ENCODE measurements around the gene EXT2. TPM values are rescaled to one million over a fixed set of nuclear protein-coding genes. Genes with fewer than 3 reads are reported as not detected.

The EXT2 gene
- total RNA-seq, 4 donors from 2014 or later: 20.4 to 24.8 (median 23.1) TPM

GRCh38 chr11:44068180-44068579, 27.3 kb upstream of the EXT2 start:
- Histone ChIP-seq H3K4me3 (no peak overlapping the region), H3K27ac (no peak overlapping the region), H3K4me1 (peaks cover 5 to 7% of the 10 kb centered on the region in 2 donors), H3K36me3 (peaks cover 0 to 16% of the 10 kb centered on the region in 2 donors), H3K9me3 (no peaks in the 10 kb centered on the region), H3K27me3 (no peaks in the 10 kb centered on the region)
- intact Hi-C loops (cut with DNase I; ENCODE audit: low total_unique reads) (no loop called here), in situ Hi-C loops (cut with MboI; ENCODE audit: low sequenced_read_pairs in 4 of 4) (loop anchor here in 1 of 4 donors (25.0 kb wide), 1 partner anchor 106 kb away; no protein-coding TSS in a partner anchor)
- TF ChIP-seq POLR2A (IDR thresholded peaks at IDR 0.05) (no peak), CTCF (IDR thresholded peaks at IDR 0.05 in 4 of 5, conservative IDR thresholded peaks at IDR 0.05 in 1 of 5) (no peak)
- no peak for ATAC-seq
- DNase-seq: no peak

GRCh38 chr11:44071157-44071556, 24.3 kb upstream of the EXT2 start:
- in situ Hi-C loops (cut with MboI; ENCODE audit: low sequenced_read_pairs in 4 of 4) (loop anchor here in 1 of 4 donors (25.0 kb wide), 1 partner anchor 109 kb away; no protein-coding TSS in a partner anchor), intact Hi-C loops (cut with DNase I; ENCODE audit: low total_unique reads) (no loop called here)
- Histone ChIP-seq H3K4me3 (no peak overlapping the region), H3K36me3 (peaks cover 0 to 16% of the 10 kb centered on the region in 2 donors), H3K9me3 (no peaks in the 10 kb centered on the region), H3K27me3 (no peaks in the 10 kb centered on the region), H3K4me1 (peaks cover 5 to 7% of the 10 kb centered on the region in 2 donors), H3K27ac (no peak overlapping the region)
- TF ChIP-seq CTCF (IDR thresholded peaks at IDR 0.05 in 4 of 5, conservative IDR thresholded peaks at IDR 0.05 in 1 of 5): no peak
- no peak for TF ChIP-seq POLR2A (IDR thresholded peaks at IDR 0.05)
- no peak for DNase-seq
- ATAC-seq: no peak

GRCh38 chr11:44072757-44073658, 22.5 kb upstream of the EXT2 start:
- H3K4me1 ChIP-seq: no peaks in the 10 kb centered on the region
- H3K36me3 ChIP-seq: peaks cover 0 to 12% of the 10 kb centered on the region in 2 donors
- H3K4me3 ChIP-seq: no peak overlapping the region
- H3K9me3 ChIP-seq: no peaks in the 10 kb centered on the region
- no peak overlapping the region for H3K27ac ChIP-seq
- H3K27me3 ChIP-seq: no peaks in the 10 kb centered on the region
- in situ Hi-C loops (cut with MboI; ENCODE audit: low sequenced_read_pairs in 4 of 4): loop anchor here in 1 of 4 donors (25.0 kb wide), 1 partner anchor 111 kb away; no protein-coding TSS in a partner anchor
- DNase-seq (no peak), ATAC-seq (no peak)
- TF ChIP-seq POLR2A (IDR thresholded peaks at IDR 0.05) (no peak), CTCF (IDR thresholded peaks at IDR 0.05 in 4 of 5, conservative IDR thresholded peaks at IDR 0.05 in 1 of 5) (no peak)
- intact Hi-C loops (cut with DNase I; ENCODE audit: low total_unique reads): no loop called here

- no peaks in the 10 kb centered on the region for H3K27me3 ChIP-seq
- intact Hi-C loops (cut with DNase I; ENCODE audit: low total_unique reads) (no loop called here), in situ Hi-C loops (cut with MboI; ENCODE audit: low sequenced_read_pairs in 4 of 4) (no loop called here)
- DNase-seq (no peak), ATAC-seq (no peak)
- TF ChIP-seq POLR2A (IDR thresholded peaks at IDR 0.05): no peak
- no peak for TF ChIP-seq CTCF (IDR thresholded peaks at IDR 0.05 in 4 of 5, conservative IDR thresholded peaks at IDR 0.05 in 1 of 5)
- H3K4me1 ChIP-seq: no peaks in the 10 kb centered on the region
- no peak overlapping the region for H3K27ac ChIP-seq
- H3K9me3 ChIP-seq: no peaks in the 10 kb centered on the region
- H3K36me3 ChIP-seq: peaks cover 0 to 6% of the 10 kb centered on the region in 2 donors
- H3K4me3 ChIP-seq: no peak overlapping the region
These were observed 16.7 kb upstream of the EXT2 start for GRCh38 chr11:44078794-44079193.
